Tibial artery (tissue), 4 donors: ENCODE data around the gene MAEL.

Experiments used
- DNase-seq, 2 donors: peaks; one replicate each; pipeline ENCODE4 v3.0.0-alpha.2; 2019
- H3K27ac ChIP-seq, 2 donors: fragments of 200-600 bp; sonication (generic) in 1 of 2; 1 replicate in 1 of 2; 2 replicates in 1 of 2; pipeline ENCODE4 v1.5.1; 2018 to 2019; ENCODE audit warnings: mild to moderate bottlenecking in 1 of 2
- H3K27me3 ChIP-seq, 2 donors: fragments of 200-600 bp; sonication (generic) in 1 of 2; one replicate each; pipeline versions ENCODE4 v1.5.1 to v1.6.0; 2016 to 2019
- H3K36me3 ChIP-seq, 3 donors: fragments of 200-600 bp; sonication (generic) in 2 of 3; one replicate each; pipeline ENCODE4 v1.5.1; 2016 to 2019; ENCODE audit warnings: mild to moderate bottlenecking in 2 of 3
- H3K4me1 ChIP-seq, 4 donors: fragments of 200-600 bp; sonication (generic) in 2 of 4; 1 replicate in 3 of 4; 2 replicates in 1 of 4; pipeline ENCODE4 v1.5.1; 2016 to 2019
- H3K4me3 ChIP-seq, 2 donors: fragments of 200-600 bp; sonication (generic) in 1 of 2; 1 replicate in 1 of 2; 2 replicates in 1 of 2; pipeline ENCODE4 v1.5.1; 2018 to 2019; ENCODE audit warnings: mild to moderate bottlenecking in 2 of 2
- H3K9me3 ChIP-seq, 3 donors: fragments of 200-600 bp; sonication (generic) in 1 of 3; one replicate each; pipeline ENCODE4 v1.5.1; 2016 to 2019
- CTCF ChIP-seq, 2 experiments: fragments of 200-600 bp in 1 of 2; fragments of 450-650 bp in 1 of 2; IDR thresholded peaks; one replicate each; pipeline ENCODE4 v1.5.1; 2017 to 2019; ENCODE audit warnings: antibody characterized with exemption in 2 of 2, mild to moderate bottlenecking in 1 of 2, moderate library complexity in 1 of 2
- intact Hi-C: fragments of 100-400 bp; cut with DNase I; formaldehyde crosslinking; loops from one replicate; pipeline ENCODE4 v1.15.0; 2023; ENCODE audit warnings: low total_unique reads

MAEL gene

GRCh38 chr1:166956872-166957271, 32.2 kb upstream of the MAEL start:
- no peak for TF ChIP-seq CTCF (IDR thresholded peaks at IDR 0.05)
- no peak for DNase-seq
- H3K27ac ChIP-seq, result no peak overlapping the region
- no peaks in the 10 kb centered on the region for H3K9me3 ChIP-seq
- intact Hi-C loops, result no loop called here
- peaks cover 0 to 3% of the 10 kb centered on the region in 2 donors for H3K27me3 ChIP-seq
- H3K36me3 ChIP-seq, result no peaks in the 10 kb centered on the region
- H3K4me1 ChIP-seq, result peaks cover 0 to 4% (median 0%) of the 10 kb centered on the region in 4 donors
- H3K4me3 ChIP-seq, result no peak overlapping the region

GRCh38 chr1:166960858-166961474, 28.1 kb upstream of the MAEL start:
- no peaks in the 10 kb centered on the region for H3K4me1 ChIP-seq
- H3K27ac ChIP-seq, result no peak overlapping the region
- no peak overlapping the region for H3K4me3 ChIP-seq
- DNase-seq, result no peak
- no peak for TF ChIP-seq CTCF (IDR thresholded peaks at IDR 0.05)
- no peaks in the 10 kb centered on the region for H3K36me3 ChIP-seq
- intact Hi-C loops, result no loop called here
- H3K9me3 ChIP-seq, result no peaks in the 10 kb centered on the region
- H3K27me3 ChIP-seq, result peaks cover 0 to 3% of the 10 kb centered on the region in 2 donors

- peaks cover 0 to 7% (median 0%) of the 10 kb centered on the region in 4 donors for H3K4me1 ChIP-seq
- H3K27me3 ChIP-seq, result peaks cover 0 to 32% of the 10 kb centered on the region in 2 donors
- no peak overlapping the region for H3K27ac ChIP-seq
- no peaks in the 10 kb centered on the region for H3K36me3 ChIP-seq
- TF ChIP-seq CTCF (IDR thresholded peaks at IDR 0.05), result no peak
- no peaks in the 10 kb centered on the region for H3K9me3 ChIP-seq
- intact Hi-C loops, result no loop called here
- H3K4me3 ChIP-seq, result no peak overlapping the region
- DNase-seq, result no peak
Observed at GRCh38 chr1:166969074-166969677, 19.9 kb upstream of the MAEL start.

- H3K4me1 ChIP-seq, result peaks cover 0 to 20% (median 6%) of the 10 kb centered on the region in 4 donors
- H3K27me3 ChIP-seq, result peaks cover 0 to 33% of the 10 kb centered on the region in 2 donors
Observed at GRCh38 chr1:166971252-166971651, 17.8 kb upstream of the MAEL start.

GRCh38 chr1:166972193-166972592, 16.9 kb upstream of the MAEL start:
- no peak for DNase-seq
- Histone ChIP-seq H3K4me1 (peaks cover 0 to 21% (median 7%) of the 10 kb centered on the region in 4 donors), H3K36me3 (no peaks in the 10 kb centered on the region), H3K4me3 (no peak overlapping the region), H3K27ac (no peak overlapping the region), H3K9me3 (no peaks in the 10 kb centered on the region), H3K27me3 (peaks cover 0 to 33% of the 10 kb centered on the region in 2 donors)
- intact Hi-C loops, result no loop called here
- no peak for TF ChIP-seq CTCF (IDR thresholded peaks at IDR 0.05)

More at GRCh38 chr1:166971252-166971651, 17.8 kb upstream of the MAEL start:
- H3K36me3 ChIP-seq, result no peaks in the 10 kb centered on the region
- TF ChIP-seq CTCF (IDR thresholded peaks at IDR 0.05), result no peak
- no peaks in the 10 kb centered on the region for H3K9me3 ChIP-seq
- intact Hi-C loops, result no loop called here
- no peak overlapping the region for H3K4me3 ChIP-seq
- no peak overlapping the region for H3K27ac ChIP-seq
- DNase-seq, result no peak
